ENCODE data around the gene HIF1AN. TPM values are rescaled to one million over a fixed set of nuclear protein-coding genes. Genes with fewer than 3 reads are reported as not detected.

The HIF1AN gene
- total RNA-seq, result 53.7 TPM
- long read RNA-seq, full-length matches to known transcripts, result 134 of 182 reads
- long read RNA-seq, partial matches to known transcripts, result 22 of 182 reads
- long read RNA-seq, other reads (novel, unspliced or antisense), result 26 of 182 reads

GRCh38 chr10:100535715-100536353 lies at the start of gene HIF1AN:
TSS of gene HIF1AN (plus strand) at chr10:100535943. CDS start at chr10:100535959, 16 bp downstream.
- intact Hi-C loops (cut with DNase I), result no loop called here
- peak; percentile 93 for DNase-seq (ENCODE audit: low spot score)

GRCh38 chr10:100487529-100487928 lies 48.2 kb upstream of the HIF1AN start:
- no peak for DNase-seq (ENCODE audit: low spot score)
- intact Hi-C loops (cut with DNase I), result no loop called here

- intact Hi-C loops (cut with DNase I), result no loop called here
- no peak for DNase-seq (ENCODE audit: low spot score)
Observed at GRCh38 chr10:100489396-100489795, 46.3 kb upstream of the HIF1AN start.

GRCh38 chr10:100490531-100490930 lies 45.2 kb upstream of the HIF1AN start:
- intact Hi-C loops (cut with DNase I), result no loop called here
- DNase-seq (ENCODE audit: low spot score), result no peak

- intact Hi-C loops (cut with DNase I), result no loop called here
- DNase-seq (ENCODE audit: low spot score), result no peak
Observed at GRCh38 chr10:100496567-100496966, 39.2 kb upstream of the HIF1AN start.

- intact Hi-C loops (cut with DNase I), result no loop called here
- no peak for DNase-seq (ENCODE audit: low spot score)
Observed at GRCh38 chr10:100498059-100498458, 37.7 kb upstream of the HIF1AN start.

GRCh38 chr10:100501423-100501822 lies 34.3 kb upstream of the HIF1AN start:
- intact Hi-C loops (cut with DNase I), result no loop called here
- no peak for DNase-seq (ENCODE audit: low spot score)

GRCh38 chr10:100502926-100503494 lies 32.7 kb upstream of the HIF1AN start:
- intact Hi-C loops (cut with DNase I), result no loop called here
- DNase-seq (ENCODE audit: low spot score), result no peak

- intact Hi-C loops (cut with DNase I), result no loop called here
- DNase-seq (ENCODE audit: low spot score), result no peak
Observed at GRCh38 chr10:100504096-100504495, 31.6 kb upstream of the HIF1AN start.

GRCh38 chr10:100505164-100505563 lies 30.6 kb upstream of the HIF1AN start:
- no peak for DNase-seq (ENCODE audit: low spot score)
- intact Hi-C loops (cut with DNase I), result no loop called here

- no peak for DNase-seq (ENCODE audit: low spot score)
- intact Hi-C loops (cut with DNase I), result no loop called here
Observed at GRCh38 chr10:100506596-100507356, 29.0 kb upstream of the HIF1AN start.

- DNase-seq (ENCODE audit: low spot score), result no peak
- intact Hi-C loops (cut with DNase I), result no loop called here
Observed at GRCh38 chr10:100507357-100507732, 28.4 kb upstream of the HIF1AN start.

GRCh38 chr10:100508266-100508665 lies 27.5 kb upstream of the HIF1AN start:
- DNase-seq (ENCODE audit: low spot score), result no peak
- intact Hi-C loops (cut with DNase I), result no loop called here

GRCh38 chr10:100508691-100509150 lies 27.0 kb upstream of the HIF1AN start:
- no peak for DNase-seq (ENCODE audit: low spot score)
- intact Hi-C loops (cut with DNase I), result no loop called here

- DNase-seq (ENCODE audit: low spot score), result no peak
- intact Hi-C loops (cut with DNase I), result no loop called here
Observed at GRCh38 chr10:100509241-100509840, 26.4 kb upstream of the HIF1AN start.

- no peak for DNase-seq (ENCODE audit: low spot score)
- intact Hi-C loops (cut with DNase I), result loop anchor here (10.0 kb wide), 1 partner anchor 166 kb away; the partner anchor contains the start of gene SCD
Observed at GRCh38 chr10:100510533-100511308, 25.0 kb upstream of the HIF1AN start.

GRCh38 chr10:100515612-100516011 lies 20.1 kb upstream of the HIF1AN start:
- intact Hi-C loops (cut with DNase I), result loop anchor here (5.0 to 10.0 kb wide), 2 partner anchors 83 to 171 kb away; partner anchors contain the start of gene SCD
- no peak for DNase-seq (ENCODE audit: low spot score)

- intact Hi-C loops (cut with DNase I), result loop anchor here (5.0 to 10.0 kb wide), 2 partner anchors 85 to 172 kb away; partner anchors contain the start of gene SCD
- no peak for DNase-seq (ENCODE audit: low spot score)
Observed at GRCh38 chr10:100516847-100517246, 18.9 kb upstream of the HIF1AN start.

- intact Hi-C loops (cut with DNase I), result loop anchor here (5.0 to 10.0 kb wide), 2 partner anchors 86 to 174 kb away; partner anchors contain the start of gene SCD
Observed at GRCh38 chr10:100518761-100519241, 16.9 kb upstream of the HIF1AN start.

More at GRCh38 chr10:100518761-100519241, 16.9 kb upstream of the HIF1AN start:
- DNase-seq (ENCODE audit: low spot score), result no peak

All from cardiac septum (tissue), 1 donor.